Lower lobe of right lung (tissue), 2 donors: ENCODE results near the gene TMEM30B. TPM values are rescaled to one million over a fixed set of nuclear protein-coding genes. Genes with fewer than 3 reads are reported as not detected.

Experiments
- ATAC-seq, 2 donors: fragments of 200-7000 bp; cut with Tn5 transposase; one replicate each; pipeline ENCODE4 v1.9.1; 2020 to 2022; ENCODE audit warnings: mild to moderate bottlenecking in 2 of 2, moderate library complexity in 2 of 2
- DNase-seq: peaks from one replicate; pipeline ENCODE4 v3.0.0-alpha.2; 2020
- H3K27ac ChIP-seq: fragments of 200-600 bp; one replicate; pipeline ENCODE4 v1.8.0; 2022
- H3K27me3 ChIP-seq: fragments of 200-600 bp; one replicate; pipeline ENCODE4 v1.8.0; 2022; ENCODE audit warnings: low read depth
- H3K36me3 ChIP-seq: fragments of 200-600 bp; one replicate; pipeline ENCODE4 v1.8.0; 2022; ENCODE audit warnings: mild to moderate bottlenecking
- H3K4me1 ChIP-seq: fragments of 200-600 bp; one replicate; pipeline ENCODE4 v1.8.0; 2022
- H3K4me3 ChIP-seq: fragments of 200-600 bp; one replicate; pipeline ENCODE4 v1.8.0; 2022; ENCODE audit warnings: mild to moderate bottlenecking
- H3K9me3 ChIP-seq: fragments of 200-600 bp; one replicate; pipeline ENCODE4 v1.8.0; 2022
- CTCF ChIP-seq: fragments of 200-600 bp; IDR thresholded peaks from one replicate; pipeline ENCODE4 v1.8.0; 2022; ENCODE audit warnings: antibody characterized with exemption, mild to moderate bottlenecking
- intact Hi-C: fragments of 100-400 bp; cut with DNase I; formaldehyde crosslinking; loops from one replicate; pipeline ENCODE4 v1.11.0; 2022
- long read RNA-seq: library from polyadenylated mRNA; unstranded; transcript quantifications from one replicate; pipeline ENCODE4 v2.0.0, GENCODE V29; 2021
- total RNA-seq: library from RNA; stranded (reverse); fragmentation: NEBNext Ultra II Directional; extraction: Animal tissue kit (Norgen Biotek cat#: 25700); gene quantifications from one replicate; pipeline ENCODE4 v1.2.1, GENCODE V29; 2021
- donor health status: DM: no; HTN: yes; CAD: no; lungs with severe emphysema.

The TMEM30B gene
- 20.3 TPM for total RNA-seq
- long read RNA-seq, full-length matches to known transcripts: 113 of 113 reads
- long read RNA-seq, partial matches to known transcripts: 0 of 113 reads
- long read RNA-seq, other reads (novel, unspliced or antisense): 0 of 113 reads

DNA sequence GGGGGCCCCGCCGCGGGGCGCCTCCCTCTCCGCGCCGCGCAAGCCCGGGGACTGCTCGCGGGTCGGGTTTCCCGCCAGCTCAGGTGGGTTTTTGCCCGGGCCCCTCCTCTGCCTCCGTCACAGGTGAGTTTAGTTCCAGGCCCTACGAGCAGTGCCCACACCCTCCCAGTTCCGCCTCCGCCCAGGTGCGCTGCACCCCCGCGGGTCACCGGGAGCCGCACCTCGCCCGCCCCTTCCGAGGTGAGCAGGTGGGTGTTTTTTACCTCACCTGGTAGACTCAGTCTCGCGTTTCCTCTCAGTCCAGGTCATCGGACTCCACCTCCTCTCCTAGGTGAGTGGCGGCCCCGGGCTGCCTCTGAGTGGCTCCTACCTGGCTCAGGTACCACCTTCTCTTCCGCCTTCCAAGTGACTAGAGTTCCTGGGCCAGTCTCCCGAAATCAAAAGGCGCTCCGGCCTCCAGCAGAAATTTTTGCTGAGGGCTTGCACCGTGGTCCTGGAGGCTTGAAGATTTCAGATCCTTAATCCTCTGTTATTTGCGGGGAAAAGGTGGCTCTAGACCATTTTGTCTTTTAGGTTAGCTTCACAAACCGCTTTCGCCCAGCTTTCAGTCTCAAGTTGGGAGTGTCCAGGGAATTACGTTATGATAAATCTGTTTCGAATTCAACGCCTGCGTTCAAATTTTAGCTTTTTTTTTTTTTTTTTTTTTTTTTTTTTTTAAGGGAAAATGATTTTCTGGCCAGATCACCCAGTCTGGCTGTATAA is at the start of gene TMEM30B:
Gene TMEM30B, minus strand, starts transcription at position 153 of the 762 bp plus-strand sequence. CDS start 191 bp downstream, outside the sequence.
- intact Hi-C loops: no loop called here
- peak; percentile 92 for DNase-seq
- peak; percentile 93 to 96 for ATAC-seq

GRCh38 chr14:61330511-61330910 is 49.4 kb upstream of the TMEM30B start:
- Histone ChIP-seq H3K27me3 (no peaks in the 10 kb centered on the region), H3K4me3 (no peak overlapping the region), H3K36me3 (no peaks in the 10 kb centered on the region), H3K27ac (peak overlapping the region; percentile 89), H3K9me3 (no peaks in the 10 kb centered on the region), H3K4me1 (peaks cover 50% of the 10 kb centered on the region)
- DNase-seq (no peak), ATAC-seq (no peak)
- intact Hi-C loops: no loop called here
- TF ChIP-seq CTCF: no peak

More for the DNA sequence above, at the start of gene TMEM30B:
- peaks cover 15% of the 10 kb centered on the region for H3K27me3 ChIP-seq
- H3K36me3 ChIP-seq: no peaks in the 10 kb centered on the region
- peak within 1 kb of the TSS; percentile 65 for H3K4me3 ChIP-seq
- peaks cover 12% of the 10 kb centered on the region for H3K4me1 ChIP-seq
- no peaks in the 10 kb centered on the region for H3K9me3 ChIP-seq
- peak within 1 kb of the TSS; percentile 97 for H3K27ac ChIP-seq
- no peak for TF ChIP-seq CTCF

GRCh38 chr14:61329478-61330051 is 48.4 kb upstream of the TMEM30B start:
- peak; percentile 47 to 60 for ATAC-seq
- no peak for TF ChIP-seq CTCF
- no peak for DNase-seq
- Histone ChIP-seq H3K36me3 (no peaks in the 10 kb centered on the region), H3K27ac (peak overlapping the region; percentile 89), H3K9me3 (no peaks in the 10 kb centered on the region), H3K4me1 (peaks cover 41% of the 10 kb centered on the region), H3K27me3 (no peaks in the 10 kb centered on the region), H3K4me3 (no peak overlapping the region)
- intact Hi-C loops: no loop called here

- peaks cover 46% of the 10 kb centered on the region for H3K4me1 ChIP-seq
- ATAC-seq (no peak), DNase-seq (no peak)
- intact Hi-C loops: no loop called here
- H3K9me3 ChIP-seq: no peaks in the 10 kb centered on the region
- H3K27me3 ChIP-seq: no peaks in the 10 kb centered on the region
- peak overlapping the region; percentile 89 for H3K27ac ChIP-seq
- no peak overlapping the region for H3K4me3 ChIP-seq
- TF ChIP-seq CTCF: no peak
- H3K36me3 ChIP-seq: no peaks in the 10 kb centered on the region
These were observed 47.6 kb upstream of the TMEM30B start for GRCh38 chr14:61328626-61329262.

GRCh38 chr14:61326847-61327246 is 45.7 kb upstream of the TMEM30B start:
- no peaks in the 10 kb centered on the region for H3K9me3 ChIP-seq

More at GRCh38 chr14:61326847-61327246, 45.7 kb upstream of the TMEM30B start:
- Histone ChIP-seq H3K4me3 (peak overlapping the region; percentile 20), H3K27ac (peak overlapping the region; percentile 89), H3K4me1 (peaks cover 44% of the 10 kb centered on the region), H3K36me3 (no peaks in the 10 kb centered on the region), H3K27me3 (no peaks in the 10 kb centered on the region)
- peak; percentile 63 to 70 for ATAC-seq
- TF ChIP-seq CTCF: no peak
- intact Hi-C loops: no loop called here
- DNase-seq: peak; percentile 75
